Heart left ventricle (tissue), 13 donors: ENCODE measurements around the gene MPZL1.

Experiments used
- POLR2A ChIP-seq, 2 donors: fragments of 450-650 bp; IDR thresholded peaks; one replicate each; pipeline ENCODE4 v1.6.1; 2017; ENCODE audit warnings: antibody characterized with exemption in 2 of 2, mild to moderate bottlenecking in 2 of 2, moderate library complexity in 2 of 2
- TF ChIP-seq, protein P1 (sequence below), 12 donors: fragments of 200-600 bp; sonication (generic) in 4 of 12; IDR thresholded peaks; one replicate each; pipeline versions ENCODE4 v1.5.0 to v1.8.0; 2018 to 2022; ENCODE audit warnings: antibody characterized with exemption in 12 of 12, mild to moderate bottlenecking in 5 of 12
- donor health status: ischemic (EF 13 %, LVEDD 7.1; RV severe dilation, severe dysfunction).
- donor health status: DM: no; HTN: yes; CAD: no.
- donor health status: DM: no; HTN: no; CAD: no.
- donor health status: ischemic (EF 25% LVEDD 6.9; RV normal size, moderate dysfunction).
- donor health status: ischemic (EF 25% LVEDD 5.7; RV mildly dilated, moderate dysfunction).
- donor health status: ischemic (EF 35%, LVEDD 5.7; RV mildly dilated, moderate dysfunction).
- donor health status: nonischemic (EF 11% LVEDD 7.7; RV severe dilation, severe dysfunction).
- donor health status: DM: yes; HTN: yes; CAD: no.
- donor health status: PGD.
- donor health status: ischemic (EF 29% LVEDD 5.4; RV normal size, mild dysfunction).
- donor health status: nonischemic (EF 23%, LVEDD 6.1; RV moderate dilation, normal function).

DNA sequence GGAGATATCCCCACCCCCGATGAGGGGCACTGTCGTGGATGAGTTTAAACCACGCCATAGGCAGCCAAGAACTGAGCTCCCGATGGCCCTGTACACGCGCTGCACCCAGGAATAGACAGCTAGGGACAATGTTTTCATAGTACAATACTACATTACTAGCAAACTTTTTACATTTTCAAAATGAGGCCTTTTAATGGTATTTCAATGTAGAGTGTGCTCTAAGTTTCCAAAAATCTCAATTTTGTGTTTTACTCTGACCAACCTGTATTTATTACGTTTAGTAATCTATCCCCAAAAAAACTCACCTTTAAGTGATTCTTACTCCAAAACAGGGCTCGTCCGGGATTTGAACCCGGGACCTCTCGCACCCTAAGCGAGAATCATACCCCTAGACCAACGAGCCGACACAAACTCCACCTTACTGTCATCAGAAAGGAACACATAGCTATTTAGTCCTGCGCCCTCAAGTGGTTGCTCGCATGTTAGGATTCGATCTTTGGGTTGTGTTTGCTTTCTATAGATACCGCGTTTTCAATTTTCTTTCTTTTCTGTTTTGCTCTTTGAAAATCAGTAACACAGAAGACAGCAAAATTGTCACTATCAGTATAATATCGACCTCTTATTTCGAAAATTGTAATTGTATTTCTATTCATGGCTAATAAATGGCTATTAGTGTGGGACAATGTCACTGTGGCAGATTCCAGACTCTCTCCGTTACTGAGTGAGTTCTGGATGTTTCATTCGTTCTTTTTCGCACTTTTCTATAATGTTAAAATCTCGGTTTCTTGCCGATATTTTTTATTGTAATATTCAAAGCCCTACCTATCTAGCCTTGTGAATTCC, 6.4 kb upstream of the MPZL1 start:
- TF ChIP-seq, protein P1, sequence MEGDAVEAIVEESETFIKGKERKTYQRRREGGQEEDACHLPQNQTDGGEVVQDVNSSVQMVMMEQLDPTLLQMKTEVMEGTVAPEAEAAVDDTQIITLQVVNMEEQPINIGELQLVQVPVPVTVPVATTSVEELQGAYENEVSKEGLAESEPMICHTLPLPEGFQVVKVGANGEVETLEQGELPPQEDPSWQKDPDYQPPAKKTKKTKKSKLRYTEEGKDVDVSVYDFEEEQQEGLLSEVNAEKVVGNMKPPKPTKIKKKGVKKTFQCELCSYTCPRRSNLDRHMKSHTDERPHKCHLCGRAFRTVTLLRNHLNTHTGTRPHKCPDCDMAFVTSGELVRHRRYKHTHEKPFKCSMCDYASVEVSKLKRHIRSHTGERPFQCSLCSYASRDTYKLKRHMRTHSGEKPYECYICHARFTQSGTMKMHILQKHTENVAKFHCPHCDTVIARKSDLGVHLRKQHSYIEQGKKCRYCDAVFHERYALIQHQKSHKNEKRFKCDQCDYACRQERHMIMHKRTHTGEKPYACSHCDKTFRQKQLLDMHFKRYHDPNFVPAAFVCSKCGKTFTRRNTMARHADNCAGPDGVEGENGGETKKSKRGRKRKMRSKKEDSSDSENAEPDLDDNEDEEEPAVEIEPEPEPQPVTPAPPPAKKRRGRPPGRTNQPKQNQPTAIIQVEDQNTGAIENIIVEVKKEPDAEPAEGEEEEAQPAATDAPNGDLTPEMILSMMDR (IDR thresholded peaks at IDR 0.05): peak; percentile 63 to 95 (median 77)
- no peak for TF ChIP-seq POLR2A (IDR thresholded peaks at IDR 0.05)
